ENCODE data around the gene CPLX4. TPM values are rescaled to one million over a fixed set of nuclear protein-coding genes. Genes with fewer than 3 reads are reported as not detected.

CPLX4 gene, protein sequence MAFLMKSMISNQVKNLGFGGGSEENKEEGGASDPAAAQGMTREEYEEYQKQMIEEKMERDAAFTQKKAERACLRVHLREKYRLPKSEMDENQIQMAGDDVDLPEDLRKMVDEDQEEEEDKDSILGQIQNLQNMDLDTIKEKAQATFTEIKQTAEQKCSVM
- not detected in 2 replicates for total RNA-seq

DNA sequence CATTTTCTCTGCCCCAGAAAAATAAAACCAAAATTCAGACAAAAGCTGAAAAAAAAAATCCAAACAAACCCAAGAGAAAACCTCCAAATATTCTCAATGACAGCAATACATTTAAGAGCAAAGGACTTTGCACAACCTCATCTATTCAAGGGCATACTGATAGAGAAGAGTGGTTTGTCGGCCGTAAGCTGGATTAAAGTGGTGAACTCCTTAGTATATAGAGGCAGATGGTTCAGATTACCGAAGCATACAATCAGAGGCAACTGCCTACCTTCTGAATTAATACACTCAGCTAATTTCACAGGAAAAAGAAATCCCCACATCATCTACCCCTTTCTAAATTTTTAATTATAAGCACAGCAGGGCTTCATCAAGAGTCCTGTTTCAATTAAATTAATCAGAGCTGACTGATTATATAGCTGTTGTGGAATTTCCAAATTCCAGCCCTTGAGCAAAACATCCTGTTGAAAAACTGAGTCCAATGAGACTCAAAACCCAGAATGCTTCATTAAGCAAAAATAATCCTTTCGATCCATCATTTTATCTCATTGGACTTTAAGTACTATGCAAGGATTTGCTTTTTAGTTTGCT is at the start of gene CPLX4:
CPLX4 (minus strand) TSS at position 190 of the 591 bp plus-strand sequence; CDS start at position 3, 187 bp downstream.
- no peak for DNase-seq (ENCODE audit: low read depth, low spot score)

- DNase-seq (ENCODE audit: low read depth, low spot score) = no peak
Measured at GRCh38 chr18:59360381-59360780, 41.9 kb upstream of the CPLX4 start.

- no peak for DNase-seq (ENCODE audit: low read depth, low spot score)
Measured at GRCh38 chr18:59359576-59359952, 41.1 kb upstream of the CPLX4 start.

- DNase-seq (ENCODE audit: low read depth, low spot score) = peak; percentile 77
Measured at GRCh38 chr18:59358712-59359575, 40.5 kb upstream of the CPLX4 start, which contains the start of gene LMAN1. Gene LMAN1, minus strand, starts transcription at chr18:59359265. Its CDS starts 21 bp downstream, at chr18:59359244.

DNA sequence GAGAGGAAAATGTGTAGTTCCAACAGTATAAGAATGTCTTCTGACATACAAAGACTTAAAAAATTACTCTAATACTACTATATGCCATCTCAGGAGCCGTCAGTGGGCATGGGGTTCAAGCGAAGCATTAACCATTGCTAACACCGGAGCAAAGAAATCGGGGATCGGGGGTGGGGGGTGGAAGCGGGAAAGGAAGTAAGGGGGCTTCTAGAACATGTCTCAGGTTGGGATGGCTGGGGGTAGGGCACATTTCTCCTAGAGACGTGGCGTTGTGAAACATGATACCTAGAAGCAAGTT is 39.9 kb upstream of the CPLX4 start:
- no peak for DNase-seq (ENCODE audit: low read depth, low spot score)

GRCh38 chr18:59357928-59358327 is 39.5 kb upstream of the CPLX4 start:
- peak; percentile 40 for DNase-seq (ENCODE audit: low read depth, low spot score)

- DNase-seq (ENCODE audit: low read depth, low spot score) = no peak
Measured at GRCh38 chr18:59354731-59355130, 36.3 kb upstream of the CPLX4 start.

DNA sequence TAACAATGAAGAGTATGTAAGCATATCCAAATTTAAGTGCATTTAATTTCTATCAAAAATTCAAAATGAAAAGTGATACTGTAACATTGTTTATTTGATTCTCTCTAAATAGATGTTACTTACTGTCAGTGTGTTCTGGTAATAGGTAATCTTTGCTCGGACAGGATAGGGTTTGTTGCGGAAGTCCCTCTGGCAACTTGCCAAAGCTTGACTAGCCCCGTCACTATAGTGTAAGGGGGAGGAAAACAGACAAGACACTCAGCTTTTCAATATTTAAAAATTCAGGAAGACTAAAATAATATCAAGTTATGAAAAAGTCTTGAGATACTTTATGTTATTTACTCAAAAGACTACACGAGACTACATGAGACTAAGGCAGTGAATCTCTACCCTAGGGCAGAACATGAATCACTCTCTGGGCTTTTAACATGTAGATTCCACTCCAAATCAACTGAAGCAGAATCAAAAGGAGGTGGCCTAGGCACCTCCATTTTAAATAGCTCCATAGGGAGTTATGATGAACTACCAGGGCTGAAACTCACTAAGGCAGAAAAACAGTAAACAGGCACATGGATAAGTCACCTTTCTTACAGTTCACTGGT is 34.7 kb upstream of the CPLX4 start:
- DNase-seq (ENCODE audit: low read depth, low spot score) = no peak

- no peak for DNase-seq (ENCODE audit: low read depth, low spot score)
Measured at GRCh38 chr18:59352250-59352855, 33.9 kb upstream of the CPLX4 start.

DNA sequence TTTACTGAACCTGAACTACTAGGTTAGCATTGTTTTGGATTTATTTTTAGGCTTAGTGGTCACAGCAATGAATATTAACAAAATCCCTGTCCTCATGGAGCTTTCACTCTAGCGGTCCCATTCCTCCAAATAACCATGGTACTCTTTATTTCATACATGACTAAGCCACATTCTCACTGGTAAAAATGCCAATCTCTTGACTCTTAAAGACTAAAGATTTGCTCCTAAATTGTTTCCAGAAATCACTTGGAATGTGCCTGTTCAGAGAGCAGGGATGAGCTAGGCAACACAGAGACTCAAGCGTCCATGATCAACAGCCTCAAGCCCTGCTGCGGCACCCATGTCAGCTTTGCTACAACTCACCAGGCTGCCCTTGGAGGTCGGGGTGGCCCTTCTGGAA is 27.1 kb upstream of the CPLX4 start:
- no peak for DNase-seq (ENCODE audit: low read depth, low spot score)

DNA sequence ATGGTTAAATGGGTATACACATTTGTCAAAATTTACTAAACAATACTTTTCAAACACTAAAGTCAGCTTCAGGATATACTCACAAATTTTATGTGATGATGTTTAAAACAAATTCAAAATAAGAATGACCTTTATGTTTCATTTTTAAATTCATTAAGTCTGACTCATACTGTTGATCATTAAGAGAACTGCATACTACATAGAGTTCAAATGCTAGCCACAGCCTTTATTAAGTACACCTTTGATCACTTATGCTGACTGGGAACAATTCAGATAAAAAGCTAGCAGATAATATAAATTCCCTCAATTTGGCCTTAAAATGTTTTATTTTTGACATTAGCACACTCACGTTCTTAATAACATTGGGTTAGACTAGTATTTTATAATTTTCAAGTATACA is 26.5 kb upstream of the CPLX4 start:
- no peak for DNase-seq (ENCODE audit: low read depth, low spot score)

DNA sequence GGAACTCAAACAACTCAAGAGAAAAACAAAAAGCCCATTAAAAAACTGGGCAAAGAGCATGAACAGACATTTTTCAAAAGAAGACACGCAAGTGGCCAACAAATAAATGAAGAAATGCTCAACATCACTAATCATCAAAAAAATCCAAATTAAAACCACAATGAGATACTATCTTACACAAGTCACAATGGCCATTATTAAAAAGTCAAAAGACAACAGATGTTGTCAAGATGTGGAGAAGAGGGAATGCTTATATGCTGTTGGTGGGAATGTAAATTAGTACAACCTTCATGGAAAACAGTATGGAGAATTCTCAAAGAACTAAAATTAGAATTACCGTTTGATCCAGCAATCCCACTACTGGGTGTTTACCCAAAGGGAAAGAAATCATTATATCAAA is 25.5 kb upstream of the CPLX4 start:
- DNase-seq (ENCODE audit: low read depth, low spot score) = no peak

GRCh38 chr18:59340817-59341216 is 22.4 kb upstream of the CPLX4 start:
- DNase-seq (ENCODE audit: low read depth, low spot score) = no peak

- DNase-seq (ENCODE audit: low read depth, low spot score) = no peak
Measured at GRCh38 chr18:59340312-59340711, 21.9 kb upstream of the CPLX4 start.

- no peak for DNase-seq (ENCODE audit: low read depth, low spot score)
Measured at GRCh38 chr18:59332986-59333385, 14.5 kb upstream of the CPLX4 start.

- no peak for DNase-seq (ENCODE audit: low read depth, low spot score)
Measured at GRCh38 chr18:59328683-59329082, 10.2 kb upstream of the CPLX4 start.

- no peak for DNase-seq (ENCODE audit: low read depth, low spot score)
Measured at GRCh38 chr18:59325965-59326364, 7.5 kb upstream of the CPLX4 start.

- DNase-seq (ENCODE audit: low read depth, low spot score) = no peak
Measured at GRCh38 chr18:59324623-59324971, 6.1 kb upstream of the CPLX4 start.

- DNase-seq (ENCODE audit: low read depth, low spot score) = no peak
Measured at GRCh38 chr18:59323931-59324622, 5.6 kb upstream of the CPLX4 start.

DNA sequence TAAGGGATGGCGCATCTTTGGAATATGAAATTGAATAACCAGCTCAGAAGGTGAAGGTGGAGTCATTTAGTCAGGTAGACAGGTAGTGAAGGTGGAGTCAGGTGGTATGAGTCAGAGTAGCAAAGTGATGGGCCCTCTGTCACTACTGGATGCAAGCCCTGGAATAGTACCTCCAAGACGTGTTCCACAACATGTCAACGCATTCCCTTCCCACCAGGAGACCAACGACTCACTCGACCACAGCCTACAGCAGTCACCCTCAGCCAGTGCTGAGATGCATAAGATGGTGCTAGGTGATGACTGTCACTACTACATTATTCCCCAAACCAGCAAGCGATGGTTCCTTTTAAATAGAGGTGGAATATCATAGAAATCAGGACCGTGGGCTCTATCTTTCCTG is 6.8 kb downstream of the CPLX4 start:
- no peak for DNase-seq (ENCODE audit: low read depth, low spot score)

DNA sequence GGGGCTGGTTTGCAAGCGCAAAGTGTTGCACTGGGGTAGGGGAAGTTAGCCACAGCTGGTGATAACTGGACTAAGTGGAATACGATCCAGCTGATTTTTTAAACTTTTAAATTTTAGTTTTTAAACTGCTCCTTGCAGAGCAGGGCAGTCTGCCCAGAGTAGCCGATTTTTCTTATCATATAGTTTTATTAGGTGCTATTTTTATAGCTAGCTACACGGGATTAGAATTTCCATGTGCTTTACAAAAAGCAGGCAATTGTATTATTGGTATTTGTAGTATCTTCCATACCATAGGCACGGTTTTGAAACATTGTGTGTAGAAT is 9.6 kb downstream of the CPLX4 start:
- DNase-seq (ENCODE audit: low read depth, low spot score) = no peak

All from pulmonary artery endothelial cell (primary cell).